GM19025 (cell line): ENCODE measurements around the gene SEC16A.

Source experiments
- ATAC-seq: cut with Tn5 transposase; IDR thresholded peaks from one replicate; pipeline ENCODE4 v1.9.1; 2021; ENCODE audit warnings: mild to moderate bottlenecking, low read depth, moderate library complexity; ENCODE audit not compliant: unreplicated experiment

SEC16A gene

DNA sequence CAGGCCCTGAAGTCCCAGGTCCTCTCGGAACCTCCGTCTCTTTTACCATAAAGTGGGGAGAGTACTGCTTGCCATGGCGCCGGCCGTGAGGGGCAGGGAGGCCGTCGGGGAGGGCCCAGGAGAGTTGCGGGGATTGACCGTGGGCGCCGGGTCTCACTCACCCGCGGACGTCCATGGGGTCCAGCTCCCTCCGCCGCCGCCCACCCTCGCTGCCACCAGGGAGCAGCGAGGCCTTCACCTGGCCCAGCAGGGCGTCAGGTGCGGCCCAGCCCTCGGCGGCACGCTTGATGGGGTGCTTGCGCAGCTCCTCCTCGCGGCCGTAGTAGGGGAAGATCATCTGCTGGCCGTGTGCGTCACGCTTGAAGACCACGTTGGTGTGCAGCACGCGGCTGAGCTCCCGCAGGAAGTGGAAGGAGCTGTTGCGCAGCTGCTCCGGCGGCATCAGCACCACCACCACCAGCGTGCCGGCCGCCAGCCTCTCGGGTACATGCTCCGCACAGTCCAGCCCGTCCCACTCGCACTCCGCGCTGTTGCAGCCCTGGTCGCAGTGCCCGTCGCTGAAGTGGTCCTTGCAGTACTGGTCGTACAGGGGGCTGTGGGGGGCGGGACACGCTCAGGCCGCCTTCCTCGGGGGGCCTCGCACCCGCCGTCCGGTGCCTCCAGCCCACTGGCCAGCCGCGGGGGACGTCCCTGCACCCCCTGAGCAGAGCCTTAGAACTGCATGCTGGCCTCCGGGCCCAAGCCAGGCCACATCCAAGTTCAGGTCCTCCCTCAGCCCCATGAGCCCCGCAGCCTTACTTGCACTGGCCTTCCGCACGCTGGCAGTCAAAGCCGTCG is 21.9 kb upstream of the SEC16A start:
- ATAC-seq: no peak

- no peak for ATAC-seq
Measured at GRCh38 chr9:136502940-136503550, 20.2 kb upstream of the SEC16A start.

DNA sequence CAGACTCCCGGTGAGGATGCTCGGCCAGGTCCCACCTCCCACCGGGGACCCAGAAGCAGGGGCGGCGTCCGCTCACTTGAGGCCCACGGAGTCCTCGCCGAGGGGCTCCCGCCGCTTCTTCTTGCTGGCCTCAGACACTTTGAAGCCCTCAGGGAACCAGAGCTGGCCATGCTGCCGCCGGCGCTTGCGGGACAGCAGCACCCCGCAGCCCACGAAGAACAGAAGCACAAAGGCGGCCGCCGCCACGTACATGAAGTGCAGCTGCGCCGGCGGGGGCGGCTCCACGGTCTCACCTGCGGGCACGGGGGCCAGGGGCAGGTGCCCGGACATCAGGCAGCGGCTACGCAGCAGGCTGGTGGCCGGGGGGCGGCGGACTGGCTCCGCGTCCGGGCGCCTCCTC is 19.4 kb upstream of the SEC16A start:
- no peak for ATAC-seq

DNA sequence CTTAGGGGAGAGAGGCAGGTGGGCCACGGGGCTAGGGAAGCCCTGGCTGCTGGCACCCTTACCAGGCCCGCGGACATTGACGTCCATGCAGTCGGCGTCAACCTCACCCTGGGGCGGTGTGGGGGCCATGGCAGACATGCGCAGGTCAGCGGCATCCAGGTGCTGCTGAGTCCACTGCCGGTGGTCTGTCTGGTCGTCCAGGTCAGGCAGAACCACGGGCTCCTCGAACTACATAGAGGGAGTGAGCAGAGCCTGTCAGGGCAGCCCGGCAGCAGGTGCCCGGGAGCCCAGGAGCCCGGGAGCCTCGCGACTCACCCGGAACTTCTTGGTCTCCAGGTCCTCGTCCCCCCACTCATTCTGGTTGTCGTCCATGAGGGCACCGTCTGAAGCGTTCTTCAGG is 18.8 kb upstream of the SEC16A start:
- no peak for ATAC-seq

- ATAC-seq: no peak
Measured at GRCh38 chr9:136499935-136500910, 17.4 kb upstream of the SEC16A start.

DNA sequence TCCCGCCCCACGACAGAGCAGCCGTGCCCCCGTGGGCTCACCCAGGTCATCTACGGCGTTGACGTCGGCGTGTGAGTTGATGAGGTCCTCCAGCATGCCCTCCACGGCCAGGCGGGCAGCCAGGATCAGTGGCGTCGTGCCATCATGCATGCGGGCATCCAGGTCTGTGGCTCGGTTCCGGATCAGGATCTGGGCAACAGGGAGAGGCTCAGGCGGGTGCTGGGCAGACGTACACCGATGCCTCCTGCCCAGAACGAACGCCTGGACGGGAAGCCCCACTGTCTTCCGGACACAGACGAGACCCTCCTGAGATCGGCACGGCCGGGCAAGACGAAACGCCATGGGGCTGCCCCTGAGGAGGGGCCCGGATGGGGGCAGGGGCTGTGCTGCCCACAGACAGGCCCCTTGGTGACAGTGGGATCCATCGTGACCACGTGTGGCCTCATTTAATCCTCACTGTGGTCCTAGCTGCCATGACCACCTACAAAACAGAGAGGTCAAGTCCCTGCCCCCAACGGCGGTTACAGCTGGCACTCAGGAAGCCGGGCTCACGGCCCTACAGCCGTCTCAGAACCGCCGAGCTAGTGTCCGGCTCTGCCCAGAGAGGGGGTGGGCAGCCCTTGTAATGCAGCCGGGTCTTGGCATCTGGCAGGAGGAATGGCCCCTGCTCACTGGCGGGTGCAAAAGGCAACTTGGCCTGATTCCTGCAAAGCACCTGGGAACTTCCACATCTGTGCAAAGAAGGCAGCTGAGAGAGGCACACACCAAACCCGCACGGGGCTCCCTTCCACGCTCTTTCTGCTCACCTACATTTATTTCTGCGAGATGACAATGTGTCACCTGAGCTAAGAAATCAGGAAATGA is 16.5 kb upstream of the SEC16A start:
- ATAC-seq: no peak

GRCh38 chr9:136497916-136498695 is 15.3 kb upstream of the SEC16A start:
- ATAC-seq: no peak

GRCh38 chr9:136496801-136497620 is 14.2 kb upstream of the SEC16A start:
- no peak for ATAC-seq

GRCh38 chr9:136496181-136496580 is 13.3 kb upstream of the SEC16A start:
- ATAC-seq: no peak

DNA sequence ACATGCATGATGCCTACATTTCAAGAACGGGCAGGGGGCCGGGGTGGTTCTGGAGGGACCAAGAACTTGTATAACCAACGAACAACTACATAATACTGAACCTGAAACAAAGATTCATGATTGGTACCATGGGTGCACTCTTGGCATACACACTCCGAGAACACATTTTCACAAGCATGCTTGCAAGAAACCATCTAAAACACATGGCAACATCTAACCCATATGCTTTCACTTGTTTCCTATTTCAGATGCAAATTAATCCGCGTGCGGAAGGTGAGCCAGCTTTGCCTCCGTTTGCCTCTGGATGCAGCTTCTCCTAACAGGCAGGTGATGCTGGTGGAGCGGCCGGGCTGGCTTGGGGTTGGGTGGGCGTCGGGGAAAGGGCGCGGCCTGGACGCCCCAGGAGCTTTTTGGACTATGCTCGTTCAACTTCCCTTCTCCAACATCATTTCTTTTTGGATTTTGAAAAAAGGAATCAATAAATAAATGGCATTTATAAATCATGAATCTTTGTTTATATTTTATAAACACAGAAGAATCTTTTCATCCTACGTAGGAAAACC is 12.5 kb upstream of the SEC16A start:
- ATAC-seq: no peak

GRCh38 chr9:136494531-136495215 is 11.8 kb upstream of the SEC16A start:
- ATAC-seq: no peak

DNA sequence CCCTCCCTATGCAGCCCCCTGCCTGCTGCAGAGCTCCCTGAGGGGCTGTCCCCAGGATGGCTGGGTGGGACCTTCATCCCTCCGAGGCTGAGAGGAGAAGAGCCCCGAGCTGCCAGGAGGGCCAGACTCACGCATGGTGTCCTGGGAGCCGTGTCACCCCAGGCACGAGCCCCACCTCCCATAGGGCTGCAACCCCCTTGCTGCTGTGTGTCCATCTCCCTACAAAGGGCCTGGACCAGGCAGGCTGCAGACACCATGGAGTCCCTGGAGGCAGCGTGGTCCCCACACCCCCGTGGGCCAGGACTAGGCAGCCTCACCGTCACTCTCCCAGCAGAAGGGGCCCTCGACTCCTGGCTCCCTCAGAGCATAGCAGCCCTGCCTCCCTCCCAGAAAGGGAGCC is 11.2 kb upstream of the SEC16A start:
- no peak for ATAC-seq

DNA sequence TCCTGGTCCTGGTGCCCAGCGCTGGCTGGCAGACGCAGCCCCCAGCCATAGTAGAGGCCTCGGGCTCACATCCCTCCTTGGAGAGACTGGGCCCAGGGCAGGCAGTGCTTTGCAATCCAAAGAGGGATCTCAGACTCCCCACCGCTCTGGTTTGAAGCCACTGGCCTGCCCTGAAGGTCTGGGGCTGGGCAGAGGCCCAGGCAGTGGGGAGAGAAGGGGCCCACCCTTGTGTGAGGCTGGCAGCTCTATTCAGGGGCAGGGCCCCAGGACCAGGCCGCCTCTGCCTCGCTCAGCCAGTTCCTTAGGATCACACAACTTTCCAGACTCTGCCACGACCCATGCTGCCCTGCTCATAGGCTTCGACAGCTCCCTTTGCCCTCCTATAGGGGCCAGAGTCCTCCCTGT is 10.7 kb upstream of the SEC16A start:
- ATAC-seq: no peak

DNA sequence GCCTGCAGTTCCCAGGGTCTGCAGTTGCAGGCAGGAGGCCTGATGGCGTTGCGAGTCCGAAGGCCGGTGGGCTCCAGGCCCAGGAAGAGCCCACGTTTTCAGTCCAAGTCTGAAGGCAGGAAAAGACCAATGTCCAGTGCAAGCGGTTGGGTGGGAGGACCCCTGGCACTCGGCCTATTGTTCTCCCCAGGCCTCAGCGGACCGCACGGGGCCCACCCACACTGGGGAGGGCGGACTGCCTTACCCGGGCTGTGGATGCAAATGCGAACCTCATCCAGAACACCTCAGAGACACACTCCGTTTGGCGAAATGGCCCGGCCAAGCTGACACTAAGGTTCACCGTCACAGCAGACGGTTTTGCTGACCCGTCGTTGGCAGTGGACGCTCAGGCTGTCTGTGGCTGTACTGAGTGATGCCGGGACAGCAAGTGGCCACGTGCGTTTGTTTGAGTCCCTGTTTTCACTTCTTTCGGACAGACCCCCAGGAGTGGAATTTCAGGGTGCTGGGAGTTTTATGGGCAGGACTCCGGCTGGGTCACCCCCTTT is 10.2 kb upstream of the SEC16A start:
- no peak for ATAC-seq

DNA sequence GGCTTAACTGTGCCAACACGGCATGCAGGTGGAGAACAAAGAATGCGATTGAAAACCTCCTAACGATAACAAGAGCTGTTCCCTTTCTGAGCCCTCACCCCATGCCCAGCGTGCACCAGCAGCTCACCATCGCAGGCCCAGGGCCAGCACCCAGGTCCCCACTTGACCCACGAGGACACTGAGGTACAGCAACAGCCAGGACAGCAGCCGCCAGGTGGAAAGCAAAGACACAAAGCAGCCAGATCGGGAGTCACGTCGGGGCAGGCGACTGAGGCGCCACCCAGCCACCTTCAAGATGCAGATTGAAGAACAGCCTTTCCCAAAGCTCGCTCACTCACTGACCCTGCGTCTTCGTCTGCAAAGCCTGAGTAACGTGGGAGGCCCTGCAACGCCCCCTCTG is 6.9 kb upstream of the SEC16A start:
- ATAC-seq: no peak

GRCh38 chr9:136488247-136489214 is 5.7 kb upstream of the SEC16A start:
- no peak for ATAC-seq
